Frontal cortex (tissue), 4 donors: ENCODE measurements around the gene ATP2C2. TPM values are rescaled to one million over a fixed set of nuclear protein-coding genes. Genes with fewer than 3 reads are reported as not detected.
A peak's percentile ranks its signal among the peaks of the same experiment; 100 is the strongest.
"Not testable (repeated sequence)": the region's sequence is repeated elsewhere in the genome, so short reads cannot be mapped to it uniquely, and the experiment has no call there.

Experiments
- DNase-seq, 2 donors: peaks; one replicate each; pipeline ENCODE4 v3.0.0; 2012; ENCODE audit warnings: low spot score in 2 of 2
- FAIRE-seq: peaks from 2 replicates; lab custom pipeline; 2012; peaks lifted over from hg19 to GRCh38; lab: Jason Lieb, UNC
- total RNA-seq: library from RNA; depleted of rRNA; stranded (reverse); fragments of >200 nt; gene quantifications from one replicate; pipeline ENCODE4 v1.2.3, GENCODE V29; 2014
- donor health status: control.
- donor health status: control.
- donor health status: control.

Gene ATP2C2
- total RNA-seq, 1 donor from 2014 or later = 6.1 TPM

GRCh38 chr16:84337236-84337635 lies 31.1 kb upstream of the ATP2C2 start:
- not testable (repeated sequence) for DNase-seq, FAIRE-seq

- FAIRE-seq = no peak
These were observed 29.0 kb upstream of the ATP2C2 start for GRCh38 chr16:84339311-84339710.

GRCh38 chr16:84339766-84340165 lies 28.6 kb upstream of the ATP2C2 start:
- DNase-seq = no peak
- FAIRE-seq = no peak

More at GRCh38 chr16:84339311-84339710, 29.0 kb upstream of the ATP2C2 start:
- DNase-seq = no peak

- FAIRE-seq = no peak
- DNase-seq = no peak
These were observed 27.9 kb upstream of the ATP2C2 start for GRCh38 chr16:84340325-84341040.

DNA sequence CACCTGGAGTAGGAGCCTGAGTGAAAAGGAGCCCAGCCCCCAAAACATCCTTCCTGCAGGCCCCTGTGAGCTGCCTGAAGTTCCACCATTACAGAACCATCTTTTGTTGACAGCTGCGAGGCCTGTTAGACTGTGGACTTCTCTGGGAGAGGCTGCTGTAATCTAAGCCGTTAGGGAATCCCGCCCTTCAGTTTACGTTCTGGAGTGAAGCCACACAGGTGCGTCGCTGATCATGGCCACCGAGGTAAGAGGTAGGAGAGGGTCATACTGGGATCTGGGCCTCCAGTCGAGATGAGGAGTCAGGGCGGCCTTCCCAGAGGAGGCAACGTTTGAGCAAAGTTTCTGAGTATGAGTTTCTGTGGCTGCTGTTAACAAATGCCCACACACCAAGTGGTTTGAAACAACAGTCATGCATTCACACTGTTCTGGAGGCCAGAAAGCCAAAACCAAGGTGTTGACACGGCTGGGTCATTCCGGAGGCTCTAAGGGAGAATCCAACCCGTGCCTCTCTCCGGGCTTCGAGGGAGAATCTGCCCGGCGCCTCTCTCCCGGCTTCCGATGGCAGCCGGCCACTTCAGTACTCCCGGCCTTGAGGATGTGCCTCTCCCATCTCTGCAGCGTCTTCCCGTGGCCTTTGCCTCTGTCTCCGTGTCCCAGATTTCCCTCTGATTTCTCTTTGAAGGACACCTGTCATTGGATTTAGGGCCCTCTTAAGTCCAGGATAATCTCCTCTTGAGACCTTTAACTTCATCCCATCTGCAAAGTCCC lies 26.6 kb upstream of the ATP2C2 start:
- FAIRE-seq = no peak
- DNase-seq = no peak

DNA sequence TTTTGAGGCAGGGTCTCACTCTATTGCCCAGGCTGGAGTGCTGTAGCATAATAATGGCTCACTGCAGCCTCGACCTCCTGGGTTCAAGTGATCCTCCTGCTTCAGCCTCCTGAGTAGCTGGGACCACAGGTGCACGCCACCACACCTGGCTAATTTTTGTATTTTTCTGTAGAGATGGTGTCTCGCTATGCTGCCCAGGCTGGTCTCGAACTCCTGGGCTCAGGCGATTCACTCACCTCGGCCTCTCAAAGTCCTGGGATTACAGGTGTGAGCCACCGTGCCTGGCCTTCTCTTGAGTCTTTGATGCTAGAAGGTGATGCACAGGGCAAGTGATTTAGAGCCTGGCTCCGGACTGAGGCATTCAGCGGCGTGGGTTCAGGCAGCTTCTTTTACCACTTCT lies 24.5 kb upstream of the ATP2C2 start:
- not testable (repeated sequence) for DNase-seq, FAIRE-seq

DNA sequence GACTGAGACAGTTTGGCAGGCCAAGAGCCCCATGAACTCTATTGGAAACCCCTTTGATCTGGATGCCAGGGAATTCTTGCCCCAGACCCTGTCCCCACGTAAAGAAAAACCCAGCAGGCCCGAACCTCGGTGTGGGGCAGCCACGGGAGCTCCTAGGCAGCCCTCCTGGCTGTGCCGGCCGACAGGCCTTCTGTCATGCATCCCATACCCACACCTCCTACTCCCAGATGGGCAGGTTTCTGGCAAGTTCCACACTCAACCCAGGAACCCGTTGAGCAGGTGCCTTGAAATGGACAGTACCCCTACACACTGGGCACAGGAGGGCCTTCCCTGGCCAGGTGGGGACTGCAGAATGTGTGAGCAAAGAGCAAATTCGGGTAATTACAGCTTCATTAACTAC lies 23.6 kb upstream of the ATP2C2 start:
- DNase-seq = no peak
- FAIRE-seq = no peak

- DNase-seq = no peak
- FAIRE-seq = no peak
These were observed 21.2 kb upstream of the ATP2C2 start for GRCh38 chr16:84347161-84347560.

DNA sequence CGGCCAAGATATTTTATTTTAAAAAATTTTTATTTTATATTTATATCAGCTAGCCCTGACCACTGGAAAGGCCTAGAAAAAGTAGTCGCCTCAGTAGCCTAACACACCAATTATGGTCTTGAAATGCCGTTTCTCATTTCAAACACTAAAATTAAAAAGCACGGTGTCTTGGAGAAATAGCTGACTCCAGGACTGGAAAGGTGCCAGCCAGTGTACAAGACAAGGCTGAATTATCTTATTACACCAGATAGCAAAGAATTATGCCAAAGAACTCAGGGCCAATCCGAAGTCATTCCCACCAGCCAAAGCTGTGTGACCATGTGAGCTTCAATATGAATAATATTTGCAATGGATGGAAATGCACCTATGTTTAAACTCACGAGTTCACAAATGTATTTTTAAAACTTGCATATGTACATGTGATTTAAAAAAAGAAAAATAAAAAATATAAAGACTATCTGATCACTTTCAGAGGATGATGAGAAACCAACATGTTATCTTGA lies 19.9 kb upstream of the ATP2C2 start:
- FAIRE-seq = no peak
- no peak for DNase-seq

- FAIRE-seq (no peak), DNase-seq (no peak)
These were observed 18.3 kb upstream of the ATP2C2 start for GRCh38 chr16:84349862-84350684.

DNA sequence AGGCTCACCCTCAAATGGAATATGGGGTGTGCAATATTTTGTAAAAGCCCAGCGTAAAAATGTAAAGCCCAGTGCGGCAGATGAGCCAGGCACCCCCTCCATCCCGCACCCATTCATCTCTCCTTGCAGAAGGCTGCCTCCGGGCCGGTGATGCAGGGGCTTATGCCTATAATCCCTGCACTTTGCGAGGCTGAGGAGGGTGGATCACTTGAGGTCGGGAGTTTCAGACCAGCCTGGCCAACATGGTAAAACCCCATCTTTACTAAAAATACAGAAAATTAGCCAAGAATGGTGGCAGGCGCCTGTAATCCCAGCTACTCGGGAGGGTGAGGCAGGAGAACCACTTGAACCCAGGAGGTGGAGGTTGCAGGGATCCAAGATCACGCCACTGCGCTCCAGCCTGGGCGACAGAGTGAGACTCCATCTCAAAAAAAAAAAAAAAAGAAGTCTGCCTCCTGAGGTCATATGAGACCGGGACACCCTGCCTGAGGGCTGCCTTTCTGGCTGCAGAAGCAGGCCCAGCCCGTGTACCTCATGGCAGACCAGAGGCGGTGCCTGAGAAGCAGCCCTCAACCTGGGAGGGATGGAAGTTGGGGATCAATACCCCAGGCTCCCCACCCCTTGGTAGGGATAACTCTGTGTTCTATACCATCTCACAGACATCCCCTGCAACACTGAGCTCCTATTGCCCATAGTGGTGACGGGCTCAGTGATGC lies 17.5 kb upstream of the ATP2C2 start:
- FAIRE-seq (no peak), DNase-seq (no peak)

GRCh38 chr16:84351630-84352029 lies 16.7 kb upstream of the ATP2C2 start:
- DNase-seq (no peak), FAIRE-seq (no peak)

- DNase-seq (no peak), FAIRE-seq (no peak)
These were observed 14.0 kb upstream of the ATP2C2 start for GRCh38 chr16:84354306-84354705.

DNA sequence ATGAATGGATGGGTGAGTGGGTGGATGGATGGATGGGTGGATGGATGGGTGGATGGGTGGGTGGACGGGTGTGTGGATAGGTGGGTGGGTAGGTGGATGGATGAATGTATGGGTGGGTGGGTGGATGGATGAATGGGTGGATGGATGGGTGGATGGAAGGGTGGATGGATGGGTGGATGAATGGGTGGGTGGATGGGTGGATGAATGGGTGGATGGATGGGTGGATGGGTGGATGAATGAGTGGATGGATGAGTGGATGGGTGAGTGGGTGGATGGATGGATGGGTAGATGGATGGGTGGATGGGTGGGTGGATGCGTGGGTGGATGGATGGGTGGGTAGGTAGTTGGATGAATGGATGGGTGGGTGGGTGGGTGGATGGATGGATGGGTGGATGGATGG lies 13.2 kb upstream of the ATP2C2 start:
- FAIRE-seq = no peak
- no peak for DNase-seq

DNA sequence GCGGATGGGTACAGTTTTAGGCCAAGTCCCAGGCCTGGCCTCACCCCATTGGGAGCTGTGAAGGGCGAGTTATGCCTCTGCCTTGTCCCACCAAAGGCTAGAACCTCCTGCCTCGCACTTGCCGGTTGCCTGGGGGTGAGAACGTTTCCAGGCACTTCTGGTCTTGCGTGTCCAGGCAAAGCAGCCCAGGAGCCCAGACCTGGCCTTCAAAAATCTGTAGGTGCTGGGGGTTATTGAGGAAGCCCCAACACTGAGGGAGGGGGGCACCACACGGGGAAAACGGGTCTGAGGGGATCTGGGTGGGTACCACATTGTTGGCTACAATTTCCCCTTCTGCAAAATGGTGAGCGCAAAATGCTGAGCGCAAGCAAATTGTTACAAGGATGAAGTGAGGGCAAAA lies 12.2 kb upstream of the ATP2C2 start:
- no peak for FAIRE-seq
- DNase-seq = no peak

GRCh38 chr16:84356591-84357116 lies 11.7 kb upstream of the ATP2C2 start:
- peak; percentile 61 to 67 for DNase-seq
- FAIRE-seq = peak; percentile 43

DNA sequence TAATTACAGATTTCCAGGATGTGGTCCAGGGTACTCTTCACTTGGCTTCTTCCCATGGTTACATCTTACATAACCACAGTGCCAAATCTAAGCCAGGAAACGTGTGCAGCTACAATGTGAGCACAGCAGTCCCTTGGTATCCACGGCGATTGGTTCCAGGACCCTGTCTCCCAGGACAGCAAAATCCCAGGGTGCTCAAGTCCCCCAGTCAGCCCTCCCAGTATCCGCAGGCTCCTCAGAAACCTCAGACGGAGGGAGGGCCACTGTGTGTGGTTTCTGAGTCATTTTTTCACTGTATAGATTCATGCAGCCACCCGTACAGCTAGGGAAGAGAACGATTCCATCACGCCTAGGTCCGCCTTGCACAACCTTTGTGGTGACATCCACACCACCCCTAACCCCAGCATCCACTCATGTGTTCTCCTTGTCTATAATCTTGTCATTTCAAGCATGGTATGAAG lies 11.1 kb upstream of the ATP2C2 start:
- FAIRE-seq = no peak
- DNase-seq = peak in 1 of 2 donors; percentile 49

DNA sequence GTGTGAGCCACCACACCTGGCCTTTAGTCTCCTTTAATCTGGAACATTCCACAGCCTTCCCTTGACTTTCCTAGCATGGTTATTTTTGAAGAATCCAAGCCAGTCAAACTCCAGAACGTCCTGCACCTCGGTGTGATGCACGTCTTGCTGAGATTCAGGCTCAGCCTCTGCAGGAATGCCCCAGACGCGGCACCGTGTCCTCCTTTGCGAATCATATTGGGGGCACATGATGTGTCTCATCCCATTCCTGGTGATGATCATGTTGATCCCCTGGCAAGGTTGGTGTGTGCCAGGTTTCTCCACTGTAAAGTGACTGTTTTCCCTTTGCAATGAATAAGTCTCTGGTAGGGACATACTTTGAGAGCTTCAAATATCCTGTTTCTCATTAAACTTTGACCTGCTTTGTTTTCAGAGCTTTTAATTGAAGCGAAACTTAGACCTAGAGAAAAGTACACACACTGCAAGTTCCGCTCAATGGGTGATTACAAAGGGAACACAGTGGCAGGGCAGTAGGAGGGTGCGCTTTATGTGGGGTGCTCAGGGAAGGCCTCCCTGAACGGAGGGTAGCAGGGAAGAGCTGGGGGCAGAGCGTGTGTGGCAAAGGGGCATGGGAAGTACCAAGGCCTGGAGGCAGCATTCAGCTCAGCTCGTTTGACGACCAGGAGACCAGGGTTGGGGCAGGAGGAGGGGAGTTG lies 9.6 kb upstream of the ATP2C2 start:
- no peak for FAIRE-seq
- no peak for DNase-seq

- no peak for FAIRE-seq
- DNase-seq = no peak
These were observed 9.0 kb upstream of the ATP2C2 start for GRCh38 chr16:84359326-84359725.
